ENCODE data around the gene MMP24. TPM values are rescaled to one million over a fixed set of nuclear protein-coding genes. Genes with fewer than 3 reads are reported as not detected.

The MMP24 gene
- total RNA-seq, 1 experiment from 2014 or later = 7.1 TPM

DNA sequence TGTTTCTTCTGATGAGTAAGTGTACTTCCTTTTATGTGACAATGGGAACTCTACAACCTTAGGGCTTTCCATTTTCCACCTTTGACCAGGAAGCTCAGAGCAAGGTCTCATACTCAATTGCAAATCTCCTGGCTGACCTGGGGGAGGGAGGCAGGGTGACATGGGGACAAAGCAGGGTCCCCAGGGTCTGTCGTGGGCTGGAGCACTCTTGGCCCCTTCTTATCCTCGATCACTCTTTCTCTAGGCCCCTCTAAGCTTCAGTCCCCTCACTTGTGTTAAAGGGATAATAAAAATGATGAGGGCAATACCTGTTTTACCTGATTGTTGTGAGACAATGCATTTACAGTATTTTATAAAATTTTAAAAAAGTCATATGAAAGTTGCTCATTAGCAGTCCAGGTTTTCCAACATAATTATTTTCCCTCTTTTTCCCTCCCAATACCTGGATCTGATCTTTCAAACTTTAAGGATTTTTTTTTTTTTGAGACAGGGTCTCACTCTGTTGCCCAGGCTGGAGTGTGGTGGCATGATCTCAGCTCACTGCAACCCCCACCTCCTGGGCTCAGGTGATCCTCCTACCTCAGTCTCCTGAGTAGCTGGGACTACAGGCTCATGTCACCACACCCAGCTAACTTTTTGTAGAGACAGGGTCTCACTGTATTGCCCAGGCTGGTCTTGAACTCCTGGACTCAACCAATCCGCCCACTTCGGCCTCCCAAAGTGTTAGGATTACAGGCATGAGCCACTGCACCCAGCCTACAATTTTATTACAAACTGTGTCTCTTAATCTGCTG lies 74.2 kb downstream of the MMP24 start:
- in situ Hi-C loops (cut with HindIII; ENCODE audit: low pct_unique_long_range_greater_than_20kb, low sequenced_read_pairs) (no loop called here), intact Hi-C loops (cut with micrococcal nuclease; ENCODE audit: unreplicated experiment) (loop anchor here (5.0 kb wide), 1 partner anchor 147 kb away; no protein-coding TSS in a partner anchor)
- Histone ChIP-seq H3K27me3 (ENCODE audit: control insufficient read depth, insufficient read depth, low read length) (no peaks in the 10 kb centered on the region), H3K27ac (ENCODE audit: low read length) (peak overlapping the region; percentile 97; the same call in 1 of the 2 replicates), H3K9me3 (ENCODE audit: control insufficient read depth, insufficient read depth, low read depth, low read length) (no peaks in the 10 kb centered on the region), H3K4me3 (ENCODE audit: low read depth in 2 of 2, low read length in 2 of 2) (no peak overlapping the region), H3K36me3 (ENCODE audit: control insufficient read depth, insufficient read depth, low read length) (no peaks in the 10 kb centered on the region; the same call in 1 of the 2 replicates), H3K4me1 (ENCODE audit: control insufficient read depth, insufficient read depth, low read length) (peaks cover 42% of the 10 kb centered on the region)
- TF ChIP-seq, protein P1, sequence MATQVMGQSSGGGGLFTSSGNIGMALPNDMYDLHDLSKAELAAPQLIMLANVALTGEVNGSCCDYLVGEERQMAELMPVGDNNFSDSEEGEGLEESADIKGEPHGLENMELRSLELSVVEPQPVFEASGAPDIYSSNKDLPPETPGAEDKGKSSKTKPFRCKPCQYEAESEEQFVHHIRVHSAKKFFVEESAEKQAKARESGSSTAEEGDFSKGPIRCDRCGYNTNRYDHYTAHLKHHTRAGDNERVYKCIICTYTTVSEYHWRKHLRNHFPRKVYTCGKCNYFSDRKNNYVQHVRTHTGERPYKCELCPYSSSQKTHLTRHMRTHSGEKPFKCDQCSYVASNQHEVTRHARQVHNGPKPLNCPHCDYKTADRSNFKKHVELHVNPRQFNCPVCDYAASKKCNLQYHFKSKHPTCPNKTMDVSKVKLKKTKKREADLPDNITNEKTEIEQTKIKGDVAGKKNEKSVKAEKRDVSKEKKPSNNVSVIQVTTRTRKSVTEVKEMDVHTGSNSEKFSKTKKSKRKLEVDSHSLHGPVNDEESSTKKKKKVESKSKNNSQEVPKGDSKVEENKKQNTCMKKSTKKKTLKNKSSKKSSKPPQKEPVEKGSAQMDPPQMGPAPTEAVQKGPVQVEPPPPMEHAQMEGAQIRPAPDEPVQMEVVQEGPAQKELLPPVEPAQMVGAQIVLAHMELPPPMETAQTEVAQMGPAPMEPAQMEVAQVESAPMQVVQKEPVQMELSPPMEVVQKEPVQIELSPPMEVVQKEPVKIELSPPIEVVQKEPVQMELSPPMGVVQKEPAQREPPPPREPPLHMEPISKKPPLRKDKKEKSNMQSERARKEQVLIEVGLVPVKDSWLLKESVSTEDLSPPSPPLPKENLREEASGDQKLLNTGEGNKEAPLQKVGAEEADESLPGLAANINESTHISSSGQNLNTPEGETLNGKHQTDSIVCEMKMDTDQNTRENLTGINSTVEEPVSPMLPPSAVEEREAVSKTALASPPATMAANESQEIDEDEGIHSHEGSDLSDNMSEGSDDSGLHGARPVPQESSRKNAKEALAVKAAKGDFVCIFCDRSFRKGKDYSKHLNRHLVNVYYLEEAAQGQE (IDR thresholded peaks at IDR 0.05; ENCODE audit: insufficient read depth in 1 of 2, low read depth in 2 of 2, low read length in 1 of 2) = no peak
- TF ChIP-seq POLR2AphosphoS5 (IDR thresholded peaks at IDR 0.05; ENCODE audit: low read depth, low read length) (no peak), TCF7L2 (IDR thresholded peaks at IDR 0.05; ENCODE audit: low read depth, low read length) (no peak)
- CTCF ChIA-PET = no interaction called here
- BruUV-seq (replicated peaks) = no TSS peak
- DNase-seq (ENCODE audit: low read depth, low spot score) (no peak), ATAC-seq (no peak)
- POLR2A ChIA-PET = no interaction called here

DNA sequence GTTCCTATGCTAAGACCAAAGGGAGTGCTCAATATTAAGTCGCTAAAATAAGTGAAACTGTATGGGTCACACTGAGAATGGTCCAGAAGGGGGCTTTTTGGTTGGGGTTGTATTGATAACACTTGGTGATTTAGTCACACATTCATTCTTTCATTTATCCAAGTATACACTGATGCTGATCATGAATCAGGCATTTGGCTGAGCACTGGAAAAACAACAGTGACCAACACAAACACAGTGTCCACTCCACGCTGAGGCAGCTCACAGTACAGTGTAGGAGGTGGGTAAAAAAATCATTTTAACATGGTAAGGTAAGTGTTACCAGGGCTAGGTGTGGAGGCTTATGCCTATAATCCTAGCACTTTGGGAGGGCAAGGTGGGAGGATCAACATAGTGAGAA lies 74.9 kb downstream of the MMP24 start:
- Histone ChIP-seq H3K4me1 (ENCODE audit: control insufficient read depth, insufficient read depth, low read length) (peaks cover 49% of the 10 kb centered on the region), H3K27ac (ENCODE audit: low read length) (peak overlapping the region; percentile 97), H3K36me3 (ENCODE audit: control insufficient read depth, insufficient read depth, low read length) (no peaks in the 10 kb centered on the region; the same call in 1 of the 2 replicates), H3K4me3 (ENCODE audit: low read depth in 2 of 2, low read length in 2 of 2) (no peak overlapping the region), H3K27me3 (ENCODE audit: control insufficient read depth, insufficient read depth, low read length) (no peaks in the 10 kb centered on the region), H3K9me3 (ENCODE audit: control insufficient read depth, insufficient read depth, low read depth, low read length) (no peaks in the 10 kb centered on the region)
- TF ChIP-seq, protein P2, sequence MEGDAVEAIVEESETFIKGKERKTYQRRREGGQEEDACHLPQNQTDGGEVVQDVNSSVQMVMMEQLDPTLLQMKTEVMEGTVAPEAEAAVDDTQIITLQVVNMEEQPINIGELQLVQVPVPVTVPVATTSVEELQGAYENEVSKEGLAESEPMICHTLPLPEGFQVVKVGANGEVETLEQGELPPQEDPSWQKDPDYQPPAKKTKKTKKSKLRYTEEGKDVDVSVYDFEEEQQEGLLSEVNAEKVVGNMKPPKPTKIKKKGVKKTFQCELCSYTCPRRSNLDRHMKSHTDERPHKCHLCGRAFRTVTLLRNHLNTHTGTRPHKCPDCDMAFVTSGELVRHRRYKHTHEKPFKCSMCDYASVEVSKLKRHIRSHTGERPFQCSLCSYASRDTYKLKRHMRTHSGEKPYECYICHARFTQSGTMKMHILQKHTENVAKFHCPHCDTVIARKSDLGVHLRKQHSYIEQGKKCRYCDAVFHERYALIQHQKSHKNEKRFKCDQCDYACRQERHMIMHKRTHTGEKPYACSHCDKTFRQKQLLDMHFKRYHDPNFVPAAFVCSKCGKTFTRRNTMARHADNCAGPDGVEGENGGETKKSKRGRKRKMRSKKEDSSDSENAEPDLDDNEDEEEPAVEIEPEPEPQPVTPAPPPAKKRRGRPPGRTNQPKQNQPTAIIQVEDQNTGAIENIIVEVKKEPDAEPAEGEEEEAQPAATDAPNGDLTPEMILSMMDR (IDR thresholded peaks at IDR 0.05) = no peak
- TF ChIP-seq SIN3A (IDR thresholded peaks at IDR 0.05; ENCODE audit: borderline replicate concordance, insufficient read depth, low read depth, low read length) = no peak
- TF ChIP-seq TCF7L2 (IDR thresholded peaks at IDR 0.05; ENCODE audit: low read depth, low read length) = no peak
- TF ChIP-seq, protein P1 (IDR thresholded peaks at IDR 0.05; ENCODE audit: insufficient read depth in 1 of 2, low read depth in 2 of 2, low read length in 1 of 2) = no peak
- no peak for TF ChIP-seq POLR2AphosphoS5 (IDR thresholded peaks at IDR 0.05; ENCODE audit: low read depth, low read length)
- DNase-seq (ENCODE audit: low read depth, low spot score) (no peak), ATAC-seq (no peak)
- ChIA-PET CTCF (no interaction called here), POLR2A (no interaction called here)
- in situ Hi-C loops (cut with HindIII; ENCODE audit: low pct_unique_long_range_greater_than_20kb, low sequenced_read_pairs) (no loop called here), intact Hi-C loops (cut with micrococcal nuclease; ENCODE audit: unreplicated experiment) (loop anchor here (5.0 kb wide), 1 partner anchor 146 kb away; no protein-coding TSS in a partner anchor)
- no TSS peak for BruUV-seq (replicated peaks)

All from Panc1 (cell line).